Subcutaneous abdominal adipose tissue (tissue), 5 donors: ENCODE data around the gene FAM81A.
"Not testable (repeated sequence)": the region's sequence is repeated elsewhere in the genome, so short reads cannot be mapped to it uniquely, and the experiment has no call there.

Source experiments
- H3K27ac ChIP-seq: one replicate; pipeline ENCODE4 v1.7.0; 2013; ENCODE audit warnings: low read depth, mild to moderate bottlenecking, inconsistent platforms, low read length, moderate library complexity
- H3K27me3 ChIP-seq, 5 donors: one replicate each; pipeline ENCODE4 v1.7.0; 2013; ENCODE audit warnings: low read length in 5 of 5, inconsistent platforms in 1 of 5; ENCODE audit not compliant: control insufficient read depth in 5 of 5, insufficient read depth in 4 of 5
- H3K36me3 ChIP-seq, 5 donors: one replicate each; pipeline ENCODE4 v1.7.0; 2013; ENCODE audit warnings: low read length in 5 of 5; ENCODE audit not compliant: control insufficient read depth in 5 of 5, insufficient read depth in 5 of 5
- H3K4me1 ChIP-seq, 5 donors: one replicate each; pipeline ENCODE4 v1.7.0; 2013; ENCODE audit warnings: low read length in 5 of 5, mild to moderate bottlenecking in 3 of 5, moderate library complexity in 1 of 5; ENCODE audit not compliant: control insufficient read depth in 5 of 5, insufficient read depth in 5 of 5
- H3K4me3 ChIP-seq, 5 donors: one replicate each; pipeline ENCODE4 v1.7.0; 2013; ENCODE audit warnings: low read length in 5 of 5, low read depth in 1 of 5
- H3K9ac ChIP-seq, 5 donors: one replicate each; pipeline ENCODE4 v1.7.0; 2013; ENCODE audit warnings: low read length in 5 of 5, mild to moderate bottlenecking in 4 of 5, moderate library complexity in 3 of 5
- H3K9me3 ChIP-seq, 5 donors: one replicate each; pipeline ENCODE4 v1.7.0; 2013; ENCODE audit warnings: low read length in 5 of 5; ENCODE audit not compliant: control insufficient read depth in 5 of 5
- donor health status: healthy.
- donor health status: healthy.
- donor health status: healthy.
- donor health status: healthy.
- donor health status: healthy.

Gene FAM81A

DNA sequence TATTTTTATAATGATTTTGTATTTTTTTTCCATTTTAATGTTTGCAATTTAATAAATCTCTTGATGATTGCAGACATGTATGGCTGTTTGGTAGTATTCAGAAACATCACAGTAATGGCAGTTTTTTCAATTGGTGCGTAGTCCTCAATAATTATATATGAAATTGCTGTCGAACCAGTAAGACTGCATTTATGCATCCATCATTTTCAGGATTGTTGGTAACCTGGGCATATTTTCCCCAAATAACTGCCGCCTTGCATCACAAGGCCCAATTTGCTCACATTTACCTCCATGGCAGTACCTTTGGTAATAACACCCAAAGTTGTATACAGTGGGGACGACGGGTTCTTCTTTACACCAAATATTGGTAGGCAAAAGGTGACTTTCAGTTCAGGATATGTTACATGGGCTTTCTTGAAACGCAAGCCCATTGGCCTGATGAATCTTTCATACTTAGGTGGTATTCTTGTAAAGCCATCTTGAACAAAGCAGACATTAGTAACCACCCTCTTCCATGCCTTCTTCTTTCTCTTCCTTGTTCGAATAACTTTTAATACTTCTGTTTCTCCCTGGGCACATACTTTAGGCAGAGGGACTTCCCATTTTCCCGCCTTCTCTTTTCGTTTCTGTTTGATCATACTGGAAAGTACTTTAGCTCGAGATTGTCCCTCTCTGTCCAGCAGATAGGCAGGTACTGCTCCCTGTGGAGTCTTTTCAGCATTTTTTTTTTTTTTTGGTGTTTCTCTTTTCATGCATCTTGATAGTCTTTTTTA lies 36.7 kb upstream of the FAM81A start:
- H3K9ac ChIP-seq, result not testable (repeated sequence)

DNA sequence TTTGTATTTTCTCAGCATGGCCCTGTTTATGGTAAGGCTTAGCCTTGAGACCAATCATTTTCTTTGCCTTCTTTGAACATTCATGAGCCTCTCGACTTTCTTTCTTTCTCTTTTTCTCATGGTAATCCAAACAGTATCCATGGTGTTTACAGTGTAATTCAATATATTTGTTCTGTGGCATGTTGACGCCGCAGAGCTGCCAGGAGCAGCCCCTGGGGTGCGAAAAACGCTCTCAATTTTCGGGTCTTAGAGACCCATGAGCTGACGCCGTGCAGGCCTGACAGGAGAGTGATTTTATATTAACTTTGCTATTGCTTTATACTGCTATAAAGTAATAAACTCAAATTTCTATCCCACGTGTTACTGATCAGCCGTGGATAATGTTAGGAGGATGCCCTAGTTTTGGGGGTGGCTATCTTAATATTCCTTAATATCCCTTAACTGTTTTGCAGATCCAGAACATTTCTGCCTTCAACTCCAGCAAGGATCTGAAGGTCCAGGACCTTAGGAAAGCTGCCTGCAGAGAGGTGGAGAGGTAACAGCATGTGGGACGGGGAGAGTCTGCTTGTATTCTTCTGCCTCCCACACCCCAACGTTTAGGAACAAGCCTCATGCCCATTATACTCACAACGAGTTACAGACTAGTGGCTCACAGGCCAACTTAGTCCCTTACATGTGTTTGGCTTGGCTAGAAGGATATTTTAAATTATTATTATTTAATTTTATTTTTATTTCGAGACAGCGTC lies 36.0 kb upstream of the FAM81A start:
- H3K36me3 ChIP-seq, result no peaks in the 10 kb centered on the region
- H3K9ac ChIP-seq, result no peak overlapping the region
- no peak overlapping the region for H3K27ac ChIP-seq
- no peaks in the 10 kb centered on the region for H3K9me3 ChIP-seq
- H3K4me1 ChIP-seq, result peaks cover 0 to 33% (median 0%) of the 10 kb centered on the region in 5 donors
- no peaks in the 10 kb centered on the region for H3K27me3 ChIP-seq
- no peak overlapping the region for H3K4me3 ChIP-seq

More for the DNA sequence above, 36.7 kb upstream of the FAM81A start:
- not testable (repeated sequence) for H3K4me3 ChIP-seq, H3K36me3 ChIP-seq, H3K9me3 ChIP-seq, H3K27me3 ChIP-seq, H3K27ac ChIP-seq
- peaks cover 0 to 33% (median 0%) of the 10 kb centered on the region in 5 donors for H3K4me1 ChIP-seq

DNA sequence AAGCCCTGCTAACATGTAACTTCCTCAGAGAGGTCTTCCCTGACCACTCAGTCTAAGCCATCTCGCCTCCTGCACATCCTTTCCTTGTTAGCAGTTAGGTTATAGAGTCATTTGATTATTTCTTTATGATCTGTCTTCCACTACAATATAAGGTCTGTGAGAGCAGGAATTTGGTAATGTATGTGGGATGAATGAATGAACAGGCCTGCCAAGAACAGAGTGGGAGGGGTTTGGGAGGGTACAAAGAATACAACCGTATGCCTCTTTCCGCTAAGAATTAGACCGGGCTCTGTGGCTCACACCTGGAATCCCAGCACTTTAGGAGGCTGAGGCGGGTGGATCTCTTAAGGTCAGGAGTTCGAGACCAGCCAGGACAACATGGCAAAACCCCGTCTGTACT lies 32.9 kb upstream of the FAM81A start:
- H3K4me1 ChIP-seq, result peaks cover 0 to 25% (median 5%) of the 10 kb centered on the region in 5 donors
- no peaks in the 10 kb centered on the region for H3K36me3 ChIP-seq
- no peak overlapping the region for H3K27ac ChIP-seq
- H3K9me3 ChIP-seq, result no peaks in the 10 kb centered on the region
- H3K9ac ChIP-seq, result no peak overlapping the region
- no peak overlapping the region for H3K4me3 ChIP-seq
- H3K27me3 ChIP-seq, result peaks cover 0 to 3% (median 0%) of the 10 kb centered on the region in 5 donors

GRCh38 chr15:59406446-59406845 lies 31.5 kb upstream of the FAM81A start:
- peaks cover 0 to 31% (median 5%) of the 10 kb centered on the region in 5 donors for H3K4me1 ChIP-seq
- H3K9me3 ChIP-seq, result no peaks in the 10 kb centered on the region

GRCh38 chr15:59407946-59408345 lies 30.0 kb upstream of the FAM81A start:
- H3K9ac ChIP-seq, result no peak overlapping the region
- peaks cover 0 to 31% (median 5%) of the 10 kb centered on the region in 5 donors for H3K4me1 ChIP-seq
- H3K4me3 ChIP-seq, result no peak overlapping the region
- H3K9me3 ChIP-seq, result no peaks in the 10 kb centered on the region
- H3K27me3 ChIP-seq, result peaks cover 0 to 3% (median 0%) of the 10 kb centered on the region in 5 donors
- H3K36me3 ChIP-seq, result no peaks in the 10 kb centered on the region
- H3K27ac ChIP-seq, result no peak overlapping the region

More at GRCh38 chr15:59406446-59406845, 31.5 kb upstream of the FAM81A start:
- Histone ChIP-seq H3K4me3 (no peak overlapping the region), H3K9ac (no peak overlapping the region), H3K36me3 (no peaks in the 10 kb centered on the region), H3K27me3 (peaks cover 0 to 3% (median 0%) of the 10 kb centered on the region in 5 donors), H3K27ac (no peak overlapping the region)

DNA sequence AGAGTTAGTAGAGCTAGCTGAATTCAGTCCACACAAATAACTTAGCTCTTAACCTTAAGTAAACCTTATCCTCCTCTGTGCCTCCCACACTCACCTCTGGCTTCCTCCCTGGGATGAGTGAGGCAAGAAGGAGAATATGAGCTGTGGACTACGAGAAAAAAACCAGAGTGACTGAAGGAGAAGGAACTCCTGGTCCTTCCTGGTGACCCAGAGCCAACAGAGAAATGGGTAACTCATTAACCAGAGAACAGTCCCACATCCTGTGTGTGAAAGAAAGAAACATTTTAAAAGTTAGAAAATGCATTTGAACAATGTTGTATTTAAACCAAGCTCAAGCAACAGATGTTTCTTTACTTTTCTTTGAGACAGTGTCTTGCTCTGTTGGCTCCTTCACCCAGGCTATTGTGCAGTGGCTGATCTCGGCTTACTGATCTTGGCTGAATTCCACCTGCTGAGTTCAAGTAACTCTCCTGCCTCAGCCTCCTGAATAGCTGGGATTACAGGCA lies 27.5 kb upstream of the FAM81A start:
- H3K27ac ChIP-seq, result no peak overlapping the region
- no peaks in the 10 kb centered on the region for H3K9me3 ChIP-seq
- no peaks in the 10 kb centered on the region for H3K36me3 ChIP-seq
- H3K4me3 ChIP-seq, result no peak overlapping the region
- no peak overlapping the region for H3K9ac ChIP-seq
- H3K27me3 ChIP-seq, result peaks cover 0 to 3% (median 0%) of the 10 kb centered on the region in 5 donors
- peaks cover 0 to 31% (median 5%) of the 10 kb centered on the region in 5 donors for H3K4me1 ChIP-seq

- Histone ChIP-seq H3K27me3 (peaks cover 0 to 4% (median 0%) of the 10 kb centered on the region in 5 donors), H3K27ac (no peak overlapping the region), H3K4me3 (no peak overlapping the region), H3K9ac (no peak overlapping the region), H3K36me3 (no peaks in the 10 kb centered on the region), H3K4me1 (peaks cover 0 to 13% (median 0%) of the 10 kb centered on the region in 5 donors), H3K9me3 (no peaks in the 10 kb centered on the region)
These were observed 24.4 kb upstream of the FAM81A start for GRCh38 chr15:59413577-59413976.

GRCh38 chr15:59416816-59417215 lies 21.2 kb upstream of the FAM81A start:
- peaks cover 0 to 4% (median 0%) of the 10 kb centered on the region in 5 donors for H3K27me3 ChIP-seq
- no peaks in the 10 kb centered on the region for H3K9me3 ChIP-seq
- no peak overlapping the region for H3K9ac ChIP-seq

DNA sequence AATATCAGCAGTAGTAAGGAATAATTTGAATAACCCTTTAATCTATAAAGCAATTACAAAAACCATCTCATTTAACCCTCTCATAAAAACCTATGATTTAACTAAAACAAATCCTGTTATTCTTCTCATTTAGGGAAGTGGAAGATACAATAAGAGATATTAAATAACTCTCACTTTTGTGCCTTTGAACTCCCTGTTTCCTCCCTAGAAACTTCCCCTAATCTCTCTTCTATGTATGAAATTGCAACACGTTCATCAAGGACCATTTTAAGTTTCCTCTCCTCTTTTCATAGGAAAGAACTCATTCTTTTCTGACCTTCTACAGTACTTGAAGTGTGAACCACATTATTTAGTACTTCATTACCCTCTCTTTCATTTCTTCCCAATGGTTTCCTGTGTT lies 18.8 kb upstream of the FAM81A start:
- H3K4me1 ChIP-seq, result no peaks in the 10 kb centered on the region
- H3K27ac ChIP-seq, result no peak overlapping the region
- no peaks in the 10 kb centered on the region for H3K9me3 ChIP-seq
- no peak overlapping the region for H3K9ac ChIP-seq
- no peaks in the 10 kb centered on the region for H3K36me3 ChIP-seq
- H3K27me3 ChIP-seq, result peaks cover 0 to 4% (median 0%) of the 10 kb centered on the region in 5 donors
- no peak overlapping the region for H3K4me3 ChIP-seq

More at GRCh38 chr15:59416816-59417215, 21.2 kb upstream of the FAM81A start:
- Histone ChIP-seq H3K4me1 (no peaks in the 10 kb centered on the region), H3K27ac (no peak overlapping the region), H3K4me3 (no peak overlapping the region), H3K36me3 (no peaks in the 10 kb centered on the region)

GRCh38 chr15:59420108-59420507 lies 17.9 kb upstream of the FAM81A start:
- Histone ChIP-seq H3K36me3 (no peaks in the 10 kb centered on the region), H3K4me3 (no peak overlapping the region), H3K27me3 (peaks cover 0 to 4% (median 0%) of the 10 kb centered on the region in 5 donors), H3K4me1 (no peaks in the 10 kb centered on the region), H3K27ac (no peak overlapping the region), H3K9me3 (no peaks in the 10 kb centered on the region), H3K9ac (no peak overlapping the region)
